AG08396 (cell line): ENCODE data around the gene LAMA2.

ENCODE experiments used
- DNase-seq: peaks from one replicate; pipeline ENCODE4 v3.0.0; 2012; ENCODE audit warnings: low spot score, mixed read lengths

Gene LAMA2

GRCh38 chr6:129179283-129179682 lies 296.3 kb downstream of the LAMA2 start:
- no peak for DNase-seq

- no peak for DNase-seq
Measured at GRCh38 chr6:129181001-129181400, 298.1 kb downstream of the LAMA2 start.

- no peak for DNase-seq
Measured at GRCh38 chr6:129183187-129183591, 300.3 kb downstream of the LAMA2 start.

- DNase-seq = no peak
Measured at GRCh38 chr6:129183681-129184301, 300.9 kb downstream of the LAMA2 start.

- no peak for DNase-seq
Measured at GRCh38 chr6:129184324-129184723, 301.4 kb downstream of the LAMA2 start.

- peak; percentile 10 for DNase-seq
Measured at GRCh38 chr6:129184808-129185366, 301.9 kb downstream of the LAMA2 start.

- peak; percentile 35 for DNase-seq
Measured at GRCh38 chr6:129186988-129187387, 304.1 kb downstream of the LAMA2 start.

- DNase-seq = no peak
Measured at GRCh38 chr6:129188306-129188705, 305.4 kb downstream of the LAMA2 start.

GRCh38 chr6:129188795-129189194 lies 305.9 kb downstream of the LAMA2 start:
- no peak for DNase-seq

GRCh38 chr6:129189266-129189665 lies 306.3 kb downstream of the LAMA2 start:
- no peak for DNase-seq

- DNase-seq = no peak
Measured at GRCh38 chr6:129191235-129191634, 308.3 kb downstream of the LAMA2 start.

- no peak for DNase-seq
Measured at GRCh38 chr6:129192458-129192989, 309.6 kb downstream of the LAMA2 start.

- DNase-seq = no peak
Measured at GRCh38 chr6:129194306-129194941, 311.5 kb downstream of the LAMA2 start.

GRCh38 chr6:129195161-129195560 lies 312.2 kb downstream of the LAMA2 start:
- DNase-seq = no peak

GRCh38 chr6:129195643-129196042 lies 312.7 kb downstream of the LAMA2 start:
- DNase-seq = no peak

- no peak for DNase-seq
Measured at GRCh38 chr6:129197154-129197553, 314.2 kb downstream of the LAMA2 start.

- DNase-seq = no peak
Measured at GRCh38 chr6:129200151-129200550, 317.2 kb downstream of the LAMA2 start.

GRCh38 chr6:129203190-129203900 lies 320.4 kb downstream of the LAMA2 start:
- DNase-seq = no peak

- DNase-seq = no peak
Measured at GRCh38 chr6:129206821-129207220, 323.9 kb downstream of the LAMA2 start.

GRCh38 chr6:129207832-129208231 lies 324.9 kb downstream of the LAMA2 start:
- DNase-seq = no peak

GRCh38 chr6:129208415-129209034 lies 325.6 kb downstream of the LAMA2 start:
- no peak for DNase-seq

- DNase-seq = no peak
Measured at GRCh38 chr6:129209355-129209754, 326.4 kb downstream of the LAMA2 start.
